Ovary (tissue), 3 donors: ENCODE results near the gene TCEANC2.

ENCODE experiments used
- POLR2A ChIP-seq: fragments of 450-650 bp; IDR thresholded peaks from one replicate; pipeline ENCODE4 v1.6.1; 2017; ENCODE audit warnings: antibody characterized with exemption, mild to moderate bottlenecking, moderate library complexity
- TF ChIP-seq, protein P1 (sequence below), 3 donors: fragments of 450-650 bp in 2 of 3; fragments of 200-600 bp in 1 of 3; IDR thresholded peaks; one replicate each; pipeline versions ENCODE4 v1.5.1 to v1.8.0; 2016 to 2022; ENCODE audit warnings: antibody characterized with exemption in 3 of 3, mild to moderate bottlenecking in 1 of 3
- donor health status: DM: no; HTN: no; CAD: no.

DNA sequence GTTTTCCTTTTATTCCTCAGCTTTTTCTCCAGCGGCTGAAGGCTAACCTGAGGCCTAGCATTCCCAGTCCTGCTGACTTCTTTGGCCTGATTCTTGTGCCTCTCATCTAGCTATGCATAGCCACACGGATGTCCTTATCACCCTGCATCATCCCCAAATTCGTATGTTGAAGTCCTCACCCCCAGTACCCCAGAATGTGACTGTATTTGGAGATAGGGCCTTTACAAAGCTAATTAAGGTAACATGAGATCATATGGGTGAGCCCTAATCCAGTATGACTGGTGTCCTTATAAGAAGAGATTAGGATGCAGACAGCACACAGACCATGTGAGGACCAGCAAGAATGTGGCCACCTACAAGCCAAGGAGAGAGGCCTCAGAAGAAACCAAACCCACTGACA is 54.7 kb downstream of the TCEANC2 start:
- TF ChIP-seq, protein P1, sequence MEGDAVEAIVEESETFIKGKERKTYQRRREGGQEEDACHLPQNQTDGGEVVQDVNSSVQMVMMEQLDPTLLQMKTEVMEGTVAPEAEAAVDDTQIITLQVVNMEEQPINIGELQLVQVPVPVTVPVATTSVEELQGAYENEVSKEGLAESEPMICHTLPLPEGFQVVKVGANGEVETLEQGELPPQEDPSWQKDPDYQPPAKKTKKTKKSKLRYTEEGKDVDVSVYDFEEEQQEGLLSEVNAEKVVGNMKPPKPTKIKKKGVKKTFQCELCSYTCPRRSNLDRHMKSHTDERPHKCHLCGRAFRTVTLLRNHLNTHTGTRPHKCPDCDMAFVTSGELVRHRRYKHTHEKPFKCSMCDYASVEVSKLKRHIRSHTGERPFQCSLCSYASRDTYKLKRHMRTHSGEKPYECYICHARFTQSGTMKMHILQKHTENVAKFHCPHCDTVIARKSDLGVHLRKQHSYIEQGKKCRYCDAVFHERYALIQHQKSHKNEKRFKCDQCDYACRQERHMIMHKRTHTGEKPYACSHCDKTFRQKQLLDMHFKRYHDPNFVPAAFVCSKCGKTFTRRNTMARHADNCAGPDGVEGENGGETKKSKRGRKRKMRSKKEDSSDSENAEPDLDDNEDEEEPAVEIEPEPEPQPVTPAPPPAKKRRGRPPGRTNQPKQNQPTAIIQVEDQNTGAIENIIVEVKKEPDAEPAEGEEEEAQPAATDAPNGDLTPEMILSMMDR (IDR thresholded peaks at IDR 0.05), result no peak
- no peak for TF ChIP-seq POLR2A
